GM06990 (cell line): ENCODE measurements around the gene KMT2D.
A peak's percentile ranks its signal among the peaks of the same experiment; 100 is the strongest.
"Not testable (repeated sequence)": the region's sequence is repeated elsewhere in the genome, so short reads cannot be mapped to it uniquely, and the experiment has no call there.

Source experiments
- DNase-seq: peaks from one replicate; pipeline ENCODE4 v3.0.0-alpha.2; 2011; ENCODE audit not compliant: insufficient read length; ENCODE audit errors: extremely low read depth
- H3K27me3 ChIP-seq: replicated peaks from 2 replicates; pipeline ENCODE4 v1.6.0; 2011; ENCODE audit warnings: low read length; ENCODE audit not compliant: control insufficient read depth, insufficient read depth
- H3K36me3 ChIP-seq: 2 replicates; pipeline ENCODE4 v1.5.1; 2011; ENCODE audit warnings: low read length; ENCODE audit not compliant: control insufficient read depth, insufficient read depth
- H3K4me3 ChIP-seq: replicated peaks from 2 replicates; pipeline ENCODE4 v1.5.1; 2011; ENCODE audit warnings: low read depth, mild to moderate bottlenecking, control low read depth, low read length
- TF ChIP-seq, protein P1 (sequence below): IDR thresholded peaks from 2 replicates; pipeline ENCODE4 v1.5.1; 2011; ENCODE audit warnings: low read length, control low read depth, mild to moderate bottlenecking, inconsistent platforms; ENCODE audit not compliant: insufficient read depth, poor library complexity, severe bottlenecking

KMT2D gene

DNA sequence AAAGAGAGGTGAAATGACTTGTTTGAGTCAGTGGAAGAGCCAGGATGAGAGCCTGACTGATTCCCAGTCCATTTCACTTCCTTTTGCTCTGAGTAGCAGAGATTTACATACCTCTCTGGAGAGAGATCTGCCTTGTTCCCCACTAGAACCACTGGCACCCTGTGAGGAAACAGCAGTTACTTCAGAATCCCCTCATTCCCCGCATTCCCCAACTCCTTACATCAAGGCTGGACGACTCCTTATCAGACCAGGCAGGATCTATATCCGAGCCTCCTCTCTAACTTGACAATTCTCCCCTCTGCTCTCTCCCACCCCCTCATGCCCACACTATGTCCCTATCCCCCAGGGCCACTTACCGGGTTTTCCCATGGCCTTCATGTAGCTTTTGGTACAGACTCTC is 5.5 kb upstream of the KMT2D start:
- TF ChIP-seq, protein P1, sequence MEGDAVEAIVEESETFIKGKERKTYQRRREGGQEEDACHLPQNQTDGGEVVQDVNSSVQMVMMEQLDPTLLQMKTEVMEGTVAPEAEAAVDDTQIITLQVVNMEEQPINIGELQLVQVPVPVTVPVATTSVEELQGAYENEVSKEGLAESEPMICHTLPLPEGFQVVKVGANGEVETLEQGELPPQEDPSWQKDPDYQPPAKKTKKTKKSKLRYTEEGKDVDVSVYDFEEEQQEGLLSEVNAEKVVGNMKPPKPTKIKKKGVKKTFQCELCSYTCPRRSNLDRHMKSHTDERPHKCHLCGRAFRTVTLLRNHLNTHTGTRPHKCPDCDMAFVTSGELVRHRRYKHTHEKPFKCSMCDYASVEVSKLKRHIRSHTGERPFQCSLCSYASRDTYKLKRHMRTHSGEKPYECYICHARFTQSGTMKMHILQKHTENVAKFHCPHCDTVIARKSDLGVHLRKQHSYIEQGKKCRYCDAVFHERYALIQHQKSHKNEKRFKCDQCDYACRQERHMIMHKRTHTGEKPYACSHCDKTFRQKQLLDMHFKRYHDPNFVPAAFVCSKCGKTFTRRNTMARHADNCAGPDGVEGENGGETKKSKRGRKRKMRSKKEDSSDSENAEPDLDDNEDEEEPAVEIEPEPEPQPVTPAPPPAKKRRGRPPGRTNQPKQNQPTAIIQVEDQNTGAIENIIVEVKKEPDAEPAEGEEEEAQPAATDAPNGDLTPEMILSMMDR, result no peak

DNA sequence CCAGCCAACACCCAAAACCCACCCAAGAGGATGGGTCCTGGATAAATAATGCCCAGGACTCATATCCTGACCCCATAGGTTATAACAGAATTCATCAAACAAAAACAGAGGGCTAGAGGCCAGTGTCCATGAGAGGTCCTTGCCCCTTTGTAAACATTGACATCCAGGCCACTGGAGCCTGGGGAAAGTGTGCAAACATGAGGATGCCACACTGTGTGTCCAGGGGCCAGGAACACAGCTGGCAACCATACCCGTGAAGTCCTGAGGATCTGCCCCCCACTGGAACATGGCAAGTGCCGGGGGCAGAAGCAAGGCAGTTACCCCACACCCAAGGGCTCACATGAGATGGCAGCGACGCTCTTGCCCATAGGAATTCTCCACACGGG is 4.2 kb upstream of the KMT2D start:
- TF ChIP-seq, protein P1, result no peak
- Histone ChIP-seq H3K4me3 (no peak overlapping the region), H3K27me3 (no peaks in the 10 kb centered on the region), H3K36me3 (peaks cover 4% of the 10 kb centered on the region)
- DNase-seq, result no peak

More for the DNA sequence above, 5.5 kb upstream of the KMT2D start:
- H3K27me3 ChIP-seq, result no peaks in the 10 kb centered on the region
- no peak overlapping the region for H3K4me3 ChIP-seq
- no peak for DNase-seq
- peaks cover 4% of the 10 kb centered on the region for H3K36me3 ChIP-seq

DNA sequence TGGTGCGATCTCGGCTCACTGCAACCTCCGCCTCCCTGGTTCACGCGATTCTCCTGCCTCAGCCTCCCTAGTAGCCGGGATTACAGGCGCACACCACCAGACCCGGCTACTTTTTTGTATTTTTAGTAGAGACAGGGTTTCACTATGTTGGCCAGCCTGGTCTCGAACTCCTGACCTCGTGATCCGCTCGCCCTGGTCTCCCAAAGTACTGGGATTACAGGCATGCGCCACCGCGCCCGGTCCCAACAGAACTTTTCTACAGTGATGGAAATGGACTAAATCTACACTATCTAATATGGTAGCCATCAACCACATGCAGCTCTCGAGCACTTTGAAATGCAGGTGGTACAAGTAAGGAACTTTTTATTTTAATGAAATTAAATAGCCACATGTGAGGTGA is 1.3 kb upstream of the KMT2D start:
- H3K36me3 ChIP-seq, DNase-seq, H3K27me3 ChIP-seq, H3K4me3 ChIP-seq: not testable (repeated sequence)

DNA sequence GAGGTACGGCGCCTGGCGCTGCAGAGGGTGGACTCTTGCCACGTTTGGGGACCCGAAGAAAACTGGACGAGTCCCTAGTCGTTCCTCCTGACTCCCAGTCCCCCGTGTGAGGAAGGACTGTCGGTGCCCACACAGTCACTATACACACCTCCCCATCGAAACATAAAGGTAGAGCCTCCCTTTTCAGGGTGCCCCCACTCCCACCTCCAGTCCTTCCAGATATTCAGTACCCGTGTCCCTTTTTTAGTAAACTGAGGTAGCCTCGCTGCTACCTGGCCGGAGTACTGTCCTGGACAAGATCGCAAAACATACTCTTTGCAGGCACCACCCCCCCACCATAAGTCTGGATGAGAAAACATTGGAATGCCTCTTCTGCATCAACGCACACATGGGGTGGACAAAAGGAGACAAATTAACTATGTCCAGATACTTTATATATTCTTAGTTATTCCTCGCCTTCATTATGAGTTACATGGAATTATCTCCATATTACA is 610 bp upstream of the KMT2D start:
- H3K27me3 ChIP-seq, result no peaks in the 10 kb centered on the region
- TF ChIP-seq, protein P1, result no peak
- H3K36me3 ChIP-seq, result peaks cover 1% of the 10 kb centered on the region
- H3K4me3 ChIP-seq, result peak overlapping the region; percentile 70
- no peak for DNase-seq

DNA sequence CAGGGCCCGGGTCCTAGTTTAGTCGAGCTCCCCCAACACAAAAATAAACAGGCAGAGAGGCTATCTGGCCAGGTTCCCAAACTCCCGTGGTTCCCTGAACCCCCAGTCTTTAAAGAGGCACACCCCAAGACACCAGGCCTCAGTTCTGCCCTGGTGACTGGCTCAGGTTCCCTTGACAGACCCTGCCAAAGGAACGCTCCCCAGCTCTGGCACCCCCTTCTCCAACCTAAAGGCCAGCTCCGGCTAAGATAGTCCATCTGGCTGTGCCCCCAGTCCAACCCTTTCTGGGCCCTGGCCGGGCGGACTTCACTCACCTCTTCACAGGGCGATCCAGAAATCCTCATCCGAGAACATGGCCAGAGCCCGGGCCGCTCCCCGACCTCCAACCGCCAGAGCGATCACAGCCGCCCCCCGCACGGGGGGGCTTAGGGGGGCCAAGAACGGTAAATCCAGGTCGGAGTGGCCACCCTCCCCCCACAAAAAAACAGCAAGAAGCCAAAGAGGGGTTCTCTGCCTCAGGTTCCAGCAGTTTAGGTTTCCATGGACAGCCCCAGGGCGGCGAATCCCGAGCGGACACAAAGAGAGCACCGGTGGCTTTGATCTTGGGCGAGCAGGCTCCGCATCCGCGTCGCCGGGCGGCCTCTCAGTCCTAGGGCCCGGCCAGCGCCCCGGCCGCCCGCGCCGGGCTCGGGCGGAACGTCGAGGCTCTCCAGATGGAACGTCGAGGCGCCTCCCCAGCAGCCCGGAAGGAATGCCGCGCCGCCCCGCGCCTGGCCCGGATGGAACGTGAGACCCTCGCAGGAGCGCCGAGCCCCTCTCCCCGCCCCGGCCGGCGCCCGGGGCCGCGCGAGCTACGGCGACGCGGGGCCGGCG is 1.1 kb downstream of the KMT2D start:
- DNase-seq, result peak; percentile 54
- Histone ChIP-seq H3K36me3 (peaks cover 2% of the 10 kb centered on the region), H3K27me3 (no peaks in the 10 kb centered on the region), H3K4me3 (peak overlapping the region; percentile 70)
- TF ChIP-seq, protein P1, result no peak

DNA sequence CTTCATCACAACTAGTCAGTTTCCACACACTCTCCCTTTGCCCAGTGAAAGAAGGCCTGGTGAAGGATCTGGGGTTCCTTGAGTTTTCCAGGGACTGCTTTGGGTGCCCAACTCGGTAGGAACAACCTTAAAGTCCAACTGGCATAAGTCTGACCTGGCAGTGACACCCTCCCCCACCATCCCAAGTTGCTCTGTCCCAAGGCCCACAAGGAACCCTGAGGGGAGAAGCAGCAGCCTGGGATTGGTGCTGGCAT is 1.6 kb downstream of the KMT2D start:
- H3K36me3 ChIP-seq, result peaks cover 6% of the 10 kb centered on the region
- no peaks in the 10 kb centered on the region for H3K27me3 ChIP-seq
- TF ChIP-seq, protein P1, result no peak
- H3K4me3 ChIP-seq, result peak overlapping the region; percentile 70
- DNase-seq, result no peak
